NT2/D1 (cell line): ENCODE measurements around the gene DENND4B.

ENCODE experiments used
- SUZ12 ChIP-seq: IDR thresholded peaks from 2 replicates; pipeline ENCODE4 v1.6.1; 2011; ENCODE audit not compliant: insufficient read length, insufficient read depth; ENCODE audit errors: extremely low read depth
- YY1 ChIP-seq: IDR thresholded peaks from 2 replicates; pipeline ENCODE4 v1.6.1; 2011; ENCODE audit not compliant: insufficient read length, insufficient read depth
- ZNF274 ChIP-seq: IDR thresholded peaks from 2 replicates; pipeline ENCODE4 v1.6.1; 2011; ENCODE audit warnings: mild to moderate bottlenecking, low read depth, low read length

DNA sequence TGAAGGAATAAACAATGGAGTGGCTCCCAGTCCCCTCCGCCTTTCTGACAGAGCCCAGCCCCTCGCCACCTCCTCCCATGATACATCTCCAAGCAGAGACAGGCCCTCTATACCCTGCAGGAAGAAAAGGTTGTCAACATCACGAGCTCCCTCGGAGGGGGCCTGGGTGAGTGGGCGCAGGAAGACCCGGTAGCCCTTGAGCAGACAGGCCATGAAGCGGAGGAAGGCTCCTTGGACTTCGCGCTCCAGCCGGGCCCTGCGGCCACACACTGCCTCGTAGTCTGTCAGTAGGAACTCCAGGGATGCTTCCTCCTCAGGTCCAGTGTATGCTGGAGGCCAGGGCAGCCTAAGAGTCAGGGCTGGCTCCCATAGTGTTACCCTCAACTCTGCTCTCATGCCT is 7.0 kb downstream of the DENND4B start:
- TF ChIP-seq YY1, result no peak
- no peak for TF ChIP-seq SUZ12
- no peak for TF ChIP-seq ZNF274
